Measurements from ENCODE around the gene PBX1.

The PBX1 gene

DNA sequence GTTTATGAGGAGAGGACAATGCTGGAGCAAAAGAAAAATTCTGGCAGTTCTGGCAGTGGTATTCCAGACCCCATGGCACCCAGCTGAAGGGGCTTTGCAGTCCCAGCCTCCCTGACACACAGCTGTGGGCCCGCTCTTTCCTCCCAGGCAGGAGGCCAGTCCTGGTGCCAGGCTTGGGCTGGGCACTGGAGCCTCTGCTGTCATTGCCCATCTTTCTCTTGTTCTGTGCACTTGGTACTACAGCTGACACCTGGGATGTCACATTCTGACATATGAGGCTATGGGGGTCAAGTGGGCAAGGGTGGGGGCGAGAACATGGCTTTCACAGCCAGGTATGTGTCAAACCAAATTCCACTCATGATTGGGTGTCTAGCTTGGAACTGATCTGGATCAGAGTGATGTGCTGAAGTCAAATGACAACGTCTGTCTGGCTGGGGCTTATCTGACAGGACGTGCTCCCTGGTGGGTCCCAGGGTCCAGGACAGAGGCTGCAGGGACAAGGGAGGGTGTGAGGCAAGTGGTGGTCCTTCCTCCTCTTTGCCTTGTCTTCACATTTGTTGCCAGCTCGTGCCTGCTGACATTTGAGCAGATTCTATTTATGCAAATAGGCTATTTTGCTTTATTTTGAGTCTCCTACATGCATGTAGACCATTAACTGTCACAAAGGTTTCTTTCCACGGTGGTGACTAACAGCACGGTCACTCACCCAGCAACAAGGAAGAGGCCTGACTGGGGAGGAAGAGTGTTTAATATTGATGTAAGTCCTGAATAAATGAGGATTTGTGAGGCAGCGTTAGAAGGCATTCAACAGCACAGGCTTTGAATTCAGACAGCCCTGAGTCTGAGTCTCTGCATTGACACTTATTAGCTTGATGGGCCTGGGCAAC is 336.3 kb downstream of the PBX1 start:
- no peak overlapping the region for H3K4me3 ChIP-seq (ENCODE audit: low read depth, low read length)
- DNase-seq (ENCODE audit: low read depth) = no peak
- TF ChIP-seq, protein P1, sequence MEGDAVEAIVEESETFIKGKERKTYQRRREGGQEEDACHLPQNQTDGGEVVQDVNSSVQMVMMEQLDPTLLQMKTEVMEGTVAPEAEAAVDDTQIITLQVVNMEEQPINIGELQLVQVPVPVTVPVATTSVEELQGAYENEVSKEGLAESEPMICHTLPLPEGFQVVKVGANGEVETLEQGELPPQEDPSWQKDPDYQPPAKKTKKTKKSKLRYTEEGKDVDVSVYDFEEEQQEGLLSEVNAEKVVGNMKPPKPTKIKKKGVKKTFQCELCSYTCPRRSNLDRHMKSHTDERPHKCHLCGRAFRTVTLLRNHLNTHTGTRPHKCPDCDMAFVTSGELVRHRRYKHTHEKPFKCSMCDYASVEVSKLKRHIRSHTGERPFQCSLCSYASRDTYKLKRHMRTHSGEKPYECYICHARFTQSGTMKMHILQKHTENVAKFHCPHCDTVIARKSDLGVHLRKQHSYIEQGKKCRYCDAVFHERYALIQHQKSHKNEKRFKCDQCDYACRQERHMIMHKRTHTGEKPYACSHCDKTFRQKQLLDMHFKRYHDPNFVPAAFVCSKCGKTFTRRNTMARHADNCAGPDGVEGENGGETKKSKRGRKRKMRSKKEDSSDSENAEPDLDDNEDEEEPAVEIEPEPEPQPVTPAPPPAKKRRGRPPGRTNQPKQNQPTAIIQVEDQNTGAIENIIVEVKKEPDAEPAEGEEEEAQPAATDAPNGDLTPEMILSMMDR (IDR thresholded peaks at IDR 0.05; ENCODE audit: insufficient read depth, low read depth, low read length, missing control alignments) = no peak

DNA sequence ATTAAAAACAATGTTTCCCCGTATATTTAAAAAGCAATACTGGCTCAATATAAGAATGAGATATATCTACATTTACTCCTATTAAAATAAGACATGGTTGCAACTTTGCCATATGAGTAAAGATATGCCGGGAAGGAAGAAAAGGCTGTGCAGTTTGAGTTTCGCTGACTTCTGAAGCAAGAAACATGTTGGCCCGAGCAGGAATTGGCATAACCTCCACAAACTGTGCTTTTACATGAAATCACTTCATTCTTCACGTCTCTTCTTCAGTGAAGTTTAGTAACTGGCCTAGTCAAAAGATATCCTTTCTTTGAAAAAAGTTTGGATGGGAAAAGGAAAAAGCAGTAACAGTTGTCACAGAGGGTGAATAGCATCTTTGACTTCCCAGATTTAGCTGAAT is 342.0 kb downstream of the PBX1 start:
- TF ChIP-seq, protein P1 (IDR thresholded peaks at IDR 0.05; ENCODE audit: insufficient read depth, low read depth, low read length, missing control alignments) = no peak
- no peak overlapping the region for H3K4me3 ChIP-seq (ENCODE audit: low read depth, low read length)
- no peak for DNase-seq (ENCODE audit: low read depth)

All from GM12865 (cell line).